ENCODE measurements around the gene H2BK1.

The H2BK1 gene

DNA sequence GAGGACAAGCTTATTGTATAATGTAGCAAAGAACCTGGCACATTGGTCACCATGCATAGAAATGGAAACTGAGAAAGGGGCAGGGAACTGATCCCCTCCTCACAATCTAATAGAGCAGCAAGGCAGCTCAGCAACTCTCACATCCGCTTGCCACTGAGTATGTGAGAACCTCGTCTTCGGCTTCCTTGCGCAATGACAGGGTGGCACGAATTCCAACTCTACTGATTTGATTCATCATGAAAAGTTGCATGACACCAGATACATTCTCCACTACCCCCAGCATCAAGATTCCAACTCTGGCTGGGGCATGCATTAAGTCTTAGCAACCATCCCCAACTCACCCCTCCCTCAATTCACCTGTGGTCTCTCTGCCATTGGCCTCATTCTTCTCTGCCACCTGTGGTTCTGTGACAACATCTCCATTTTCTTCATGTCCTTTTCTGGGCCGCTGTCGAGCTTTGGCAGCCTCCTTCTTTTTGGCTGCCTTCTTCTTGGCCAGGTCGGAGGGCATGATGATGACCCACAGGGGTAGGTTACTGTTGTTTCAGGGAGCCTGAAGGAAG, 15.7 kb upstream of the H2BK1 start:
- TF ChIP-seq CTCF (IDR thresholded peaks at IDR 0.05; ENCODE audit: low read depth, low read length): no peak
- peak overlapping the region; percentile 91 for H3K4me3 ChIP-seq (ENCODE audit: low read depth, low read length)
- in situ Hi-C loops (cut with HindIII; ENCODE audit: low sequenced_read_pairs): no loop called here
- no peak for DNase-seq (ENCODE audit: low read depth, low spot score)

- DNase-seq (ENCODE audit: low read depth, low spot score): no peak
Measured at GRCh38 chr7:151223728-151224127, 13.4 kb upstream of the H2BK1 start.

DNA sequence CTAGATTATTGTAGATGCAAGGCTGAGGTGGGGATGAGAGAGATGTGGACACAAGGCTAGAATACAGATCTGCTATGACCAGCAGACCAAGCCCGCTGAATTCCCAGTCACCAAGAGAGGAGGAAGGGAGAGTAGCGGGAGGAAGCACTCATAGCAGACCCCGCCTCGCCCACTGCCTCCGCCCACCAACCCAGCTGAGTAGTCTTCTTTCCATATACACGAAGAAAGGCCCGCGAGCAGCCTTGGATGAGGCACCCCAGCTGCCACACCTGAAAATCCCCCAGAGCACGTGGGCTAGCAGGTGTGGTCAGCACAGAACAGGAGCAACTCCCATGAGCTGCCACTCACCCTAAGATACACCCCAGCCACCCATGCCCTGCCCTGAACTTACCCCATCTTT, 7.9 kb upstream of the H2BK1 start:
- in situ Hi-C loops (cut with HindIII; ENCODE audit: low sequenced_read_pairs): no loop called here
- H3K4me3 ChIP-seq (ENCODE audit: low read depth, low read length): no peak overlapping the region
- DNase-seq (ENCODE audit: low read depth, low spot score): no peak
- no peak for TF ChIP-seq CTCF (IDR thresholded peaks at IDR 0.05; ENCODE audit: low read depth, low read length)

More at GRCh38 chr7:151223728-151224127, 13.4 kb upstream of the H2BK1 start:
- TF ChIP-seq CTCF (IDR thresholded peaks at IDR 0.05; ENCODE audit: low read depth, low read length): no peak
- in situ Hi-C loops (cut with HindIII; ENCODE audit: low sequenced_read_pairs): no loop called here
- H3K4me3 ChIP-seq (ENCODE audit: low read depth, low read length): no peak overlapping the region

GRCh38 chr7:151215396-151215795, 5.1 kb upstream of the H2BK1 start:
- DNase-seq (ENCODE audit: low read depth, low spot score): no peak
- TF ChIP-seq CTCF (IDR thresholded peaks at IDR 0.05; ENCODE audit: low read depth, low read length): no peak
- H3K4me3 ChIP-seq (ENCODE audit: low read depth, low read length): no peak overlapping the region
- in situ Hi-C loops (cut with HindIII; ENCODE audit: low sequenced_read_pairs): no loop called here

GRCh38 chr7:151213826-151214225, 3.5 kb upstream of the H2BK1 start:
- in situ Hi-C loops (cut with HindIII; ENCODE audit: low sequenced_read_pairs): no loop called here
- no peak for TF ChIP-seq CTCF (IDR thresholded peaks at IDR 0.05; ENCODE audit: low read depth, low read length)
- no peak overlapping the region for H3K4me3 ChIP-seq (ENCODE audit: low read depth, low read length)
- DNase-seq (ENCODE audit: low read depth, low spot score): no peak

GRCh38 chr7:151212626-151213025, 2.3 kb upstream of the H2BK1 start:
- in situ Hi-C loops (cut with HindIII; ENCODE audit: low sequenced_read_pairs): no loop called here
- TF ChIP-seq CTCF (IDR thresholded peaks at IDR 0.05; ENCODE audit: low read depth, low read length): no peak
- H3K4me3 ChIP-seq (ENCODE audit: low read depth, low read length): no peak overlapping the region
- no peak for DNase-seq (ENCODE audit: low read depth, low spot score)
